ENCODE measurements around the gene RDH13. TPM values are rescaled to one million over a fixed set of nuclear protein-coding genes. Genes with fewer than 3 reads are reported as not detected.
"Not testable (repeated sequence)": the region's sequence is repeated elsewhere in the genome, so short reads cannot be mapped to it uniquely, and the experiment has no call there.

RDH13 gene, protein sequence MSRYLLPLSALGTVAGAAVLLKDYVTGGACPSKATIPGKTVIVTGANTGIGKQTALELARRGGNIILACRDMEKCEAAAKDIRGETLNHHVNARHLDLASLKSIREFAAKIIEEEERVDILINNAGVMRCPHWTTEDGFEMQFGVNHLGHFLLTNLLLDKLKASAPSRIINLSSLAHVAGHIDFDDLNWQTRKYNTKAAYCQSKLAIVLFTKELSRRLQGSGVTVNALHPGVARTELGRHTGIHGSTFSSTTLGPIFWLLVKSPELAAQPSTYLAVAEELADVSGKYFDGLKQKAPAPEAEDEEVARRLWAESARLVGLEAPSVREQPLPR
- polyA plus RNA-seq (2013, experiment 1 of 4), result 9.8 TPM
- 8.7 TPM for polyA plus RNA-seq (2013, experiment 2 of 4)
- polyA plus RNA-seq (2013, experiment 3 of 4), result 6.6 TPM
- 7.1 TPM for polyA plus RNA-seq (2013, experiment 4 of 4)

DNA sequence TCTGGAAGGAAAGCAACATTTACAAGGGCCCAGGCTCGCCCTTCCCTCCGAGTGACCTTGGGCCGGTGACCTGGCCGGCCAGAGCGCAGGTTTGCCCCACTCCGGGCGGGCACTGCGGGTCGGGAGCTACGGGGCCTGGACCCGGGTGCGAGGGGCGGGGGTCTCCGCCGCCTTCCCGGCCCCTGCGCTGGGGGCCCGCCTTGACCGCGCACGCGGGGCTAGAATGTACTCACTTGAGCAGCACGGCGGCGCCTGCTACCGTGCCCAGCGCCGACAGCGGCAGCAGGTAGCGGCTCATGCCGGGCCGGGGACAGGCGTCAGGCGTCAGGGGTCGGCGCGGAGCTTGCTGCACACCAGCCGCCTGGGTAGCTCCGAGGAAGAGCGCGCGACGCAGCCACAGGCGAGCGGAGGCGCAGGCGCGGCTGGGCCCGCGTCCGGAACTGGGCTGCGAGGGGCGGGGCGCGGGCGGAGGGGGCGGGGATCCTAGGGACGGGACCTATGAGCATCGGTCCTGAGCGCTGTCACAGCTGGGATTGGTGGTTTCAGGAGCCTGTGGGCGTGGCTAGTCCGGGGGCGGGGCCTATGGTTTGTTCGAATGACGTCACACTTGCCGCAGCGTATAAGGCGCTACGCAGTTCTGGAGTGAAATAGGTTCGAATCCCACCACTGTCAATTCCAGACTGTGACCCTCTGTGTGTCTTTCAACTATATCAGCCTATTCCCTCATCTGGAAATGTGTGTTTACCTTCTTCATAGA lies at the start of gene RDH13:
Gene RDH13 (minus strand): TSS at position 414 of the 757 bp plus-strand sequence. CDS start 116 bp downstream, at position 298.
- H3K9me3 ChIP-seq (ENCODE audit: control insufficient read depth, low read length), result no peaks in the 10 kb centered on the region
- H3K4me1 ChIP-seq (ENCODE audit: control insufficient read depth, insufficient read depth, low read length), result peaks cover 8% of the 10 kb centered on the region
- H3K27me3 ChIP-seq (ENCODE audit: control insufficient read depth, insufficient read depth, low read length, poor library complexity, severe bottlenecking), result peaks cover 50% of the 10 kb centered on the region
- H3K27ac ChIP-seq (ENCODE audit: insufficient read depth, low read depth, low read length, poor library complexity, severe bottlenecking), result no peak within 1 kb of the TSS
- H3K36me3 ChIP-seq (ENCODE audit: control insufficient read depth, insufficient read depth, low read length), result no peaks in the 10 kb centered on the region
- WGBS, 2 experiments, result 1% methylated on average over 70 of the region's 70 CpGs
- H3K4me3 ChIP-seq (ENCODE audit: insufficient read depth, low read depth, low read length), result peak within 1 kb of the TSS; percentile 78

DNA sequence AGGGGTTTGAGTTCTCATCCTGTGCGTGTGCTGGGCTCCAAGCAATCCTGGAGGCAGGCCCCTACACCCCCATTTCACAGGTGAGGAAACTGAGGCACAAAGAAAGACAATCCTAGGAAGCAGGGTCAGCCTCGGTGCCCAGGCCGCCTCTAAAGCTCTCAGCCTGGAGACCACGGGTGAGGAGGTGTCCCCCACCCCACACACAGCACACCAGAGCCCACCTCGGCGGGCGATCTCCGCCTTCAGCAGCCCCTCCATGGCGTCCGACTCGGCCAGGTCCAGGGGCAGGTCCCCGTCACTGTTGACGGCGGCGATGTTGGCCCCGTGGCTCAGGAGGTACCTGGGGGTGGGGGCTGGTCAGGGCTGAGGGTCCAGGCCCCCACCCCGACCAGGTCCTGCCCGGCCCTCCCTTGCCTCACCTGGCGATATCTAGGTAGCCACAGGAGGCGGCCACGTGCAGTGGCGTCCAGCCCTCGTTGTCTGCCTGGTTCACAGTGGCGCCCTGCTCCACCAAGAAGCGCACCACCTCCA lies 49.4 kb upstream of the RDH13 start:
- H3K36me3 ChIP-seq (ENCODE audit: control insufficient read depth, insufficient read depth, low read length), result no peaks in the 10 kb centered on the region
- H3K4me3 ChIP-seq (ENCODE audit: insufficient read depth, low read depth, low read length), result no peak overlapping the region
- WGBS, 2 experiments, result 96 to 97% methylated on average over 25 of the region's 25 CpGs
- no peak overlapping the region for H3K27ac ChIP-seq (ENCODE audit: insufficient read depth, low read depth, low read length, poor library complexity, severe bottlenecking)
- H3K27me3 ChIP-seq (ENCODE audit: control insufficient read depth, insufficient read depth, low read length, poor library complexity, severe bottlenecking), result no peaks in the 10 kb centered on the region
- H3K4me1 ChIP-seq (ENCODE audit: control insufficient read depth, insufficient read depth, low read length), result peaks cover 23% of the 10 kb centered on the region
- H3K9me3 ChIP-seq (ENCODE audit: control insufficient read depth, low read length), result no peaks in the 10 kb centered on the region

DNA sequence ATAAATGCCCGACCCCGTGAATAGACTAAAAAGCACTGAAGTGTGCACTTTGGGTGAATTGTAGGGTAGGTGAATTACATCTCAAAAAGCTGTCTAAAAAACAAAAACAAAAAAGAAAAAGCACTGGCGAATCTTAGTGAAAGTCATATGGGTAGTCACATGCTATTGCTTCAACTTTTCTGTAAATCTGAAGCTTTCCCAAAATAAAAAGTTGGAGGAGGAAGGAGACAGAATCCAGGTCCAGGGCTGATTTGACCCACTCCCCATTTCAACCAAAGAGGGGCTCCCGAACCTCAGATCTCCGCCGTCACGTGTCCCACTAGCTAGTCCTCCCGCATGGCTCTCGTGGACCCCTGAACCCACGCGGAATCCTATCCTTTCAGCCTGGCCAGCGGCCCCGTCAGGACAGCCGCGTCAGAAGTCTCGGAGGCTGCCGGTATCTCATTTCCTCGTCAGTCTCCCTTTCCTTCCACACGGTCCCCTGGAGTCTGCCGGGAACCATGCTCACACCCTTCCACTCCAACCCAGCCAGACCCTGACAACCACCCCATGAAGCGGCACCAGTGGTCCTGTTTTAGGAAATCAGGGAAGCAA lies 48.4 kb upstream of the RDH13 start:
- H3K27me3 ChIP-seq (ENCODE audit: control insufficient read depth, insufficient read depth, low read length, poor library complexity, severe bottlenecking), result no peaks in the 10 kb centered on the region
- H3K36me3 ChIP-seq (ENCODE audit: control insufficient read depth, insufficient read depth, low read length), result no peaks in the 10 kb centered on the region
- 92 to 95% methylated on average over 21 of the region's 21 CpGs for WGBS, 2 experiments

DNA sequence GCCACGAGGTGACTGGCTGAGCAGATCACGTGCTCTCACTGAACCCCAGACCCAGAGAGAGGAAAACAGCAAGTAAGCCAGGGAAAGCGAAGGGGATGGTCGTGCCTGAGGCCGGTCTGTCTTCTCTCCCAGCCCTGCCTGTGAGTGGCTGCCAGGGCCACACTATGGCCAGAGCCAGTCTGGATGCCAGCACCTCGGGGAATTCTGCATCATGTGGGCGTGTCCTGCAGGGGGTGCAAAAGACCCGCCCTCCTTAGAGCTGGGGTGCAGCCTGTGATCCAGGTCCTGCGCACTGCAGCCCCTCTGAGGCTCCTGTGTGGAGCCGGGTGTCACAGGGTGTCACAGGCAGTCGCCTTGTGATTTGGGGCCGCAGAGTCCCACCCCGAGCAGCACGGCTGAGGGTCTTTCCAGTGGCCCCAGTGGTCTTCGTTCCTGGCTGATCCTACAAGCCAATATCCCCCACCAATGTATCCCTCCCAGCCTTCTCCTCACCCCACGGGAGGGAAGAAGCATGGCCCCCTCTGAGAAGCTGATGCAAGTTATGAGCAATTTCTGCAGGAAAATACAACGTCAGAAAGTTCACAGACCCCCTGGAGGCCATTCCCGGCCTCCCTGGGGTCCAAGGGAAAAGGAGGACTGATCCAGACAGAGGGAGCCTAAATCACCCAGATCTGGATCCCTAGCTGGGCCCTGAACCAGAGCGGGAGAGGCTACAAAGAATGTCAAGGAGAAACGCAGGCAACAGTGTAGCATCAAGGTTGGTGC lies 46.8 kb upstream of the RDH13 start:
- Histone ChIP-seq H3K27ac (ENCODE audit: insufficient read depth, low read depth, low read length, poor library complexity, severe bottlenecking) (no peak overlapping the region), H3K4me3 (ENCODE audit: insufficient read depth, low read depth, low read length) (no peak overlapping the region), H3K36me3 (ENCODE audit: control insufficient read depth, insufficient read depth, low read length) (no peaks in the 10 kb centered on the region), H3K9me3 (ENCODE audit: control insufficient read depth, low read length) (no peaks in the 10 kb centered on the region), H3K27me3 (ENCODE audit: control insufficient read depth, insufficient read depth, low read length, poor library complexity, severe bottlenecking) (no peaks in the 10 kb centered on the region), H3K4me1 (ENCODE audit: control insufficient read depth, insufficient read depth, low read length) (peaks cover 14% of the 10 kb centered on the region)
- 89 to 92% methylated on average over 20 of the region's 20 CpGs for WGBS, 2 experiments

More for the DNA sequence above, 48.4 kb upstream of the RDH13 start:
- Histone ChIP-seq H3K4me3 (ENCODE audit: insufficient read depth, low read depth, low read length) (no peak overlapping the region), H3K27ac (ENCODE audit: insufficient read depth, low read depth, low read length, poor library complexity, severe bottlenecking) (no peak overlapping the region), H3K4me1 (ENCODE audit: control insufficient read depth, insufficient read depth, low read length) (peaks cover 23% of the 10 kb centered on the region), H3K9me3 (ENCODE audit: control insufficient read depth, low read length) (no peaks in the 10 kb centered on the region)

DNA sequence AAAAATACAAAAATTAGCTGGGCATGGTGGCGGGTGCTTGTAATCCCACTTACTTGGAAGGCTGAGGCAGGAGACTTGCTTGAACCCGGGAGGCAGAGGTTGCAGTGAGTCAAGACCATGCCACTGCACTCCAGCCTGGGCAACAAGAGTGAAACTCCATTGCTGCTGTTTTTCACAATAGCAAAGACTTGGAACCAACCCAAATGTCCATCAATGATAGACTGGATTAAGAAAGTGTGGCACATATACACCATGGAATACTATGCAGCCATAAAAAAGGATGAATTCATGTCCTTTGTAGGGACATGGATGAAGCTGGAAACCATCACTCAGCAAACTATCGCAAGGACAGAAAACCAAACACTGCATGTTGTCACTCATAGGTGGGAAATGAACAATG lies 44.3 kb upstream of the RDH13 start:
- not testable (repeated sequence) for H3K27ac ChIP-seq (ENCODE audit: insufficient read depth, low read depth, low read length, poor library complexity, severe bottlenecking); H3K4me1 ChIP-seq (ENCODE audit: control insufficient read depth, insufficient read depth, low read length); H3K4me3 ChIP-seq (ENCODE audit: insufficient read depth, low read depth, low read length); H3K36me3 ChIP-seq (ENCODE audit: control insufficient read depth, insufficient read depth, low read length); H3K9me3 ChIP-seq (ENCODE audit: control insufficient read depth, low read length); H3K27me3 ChIP-seq (ENCODE audit: control insufficient read depth, insufficient read depth, low read length, poor library complexity, severe bottlenecking)
- WGBS, 2 experiments, result 95 to 96% methylated on average over 2 to 3 of the region's 3 CpGs

DNA sequence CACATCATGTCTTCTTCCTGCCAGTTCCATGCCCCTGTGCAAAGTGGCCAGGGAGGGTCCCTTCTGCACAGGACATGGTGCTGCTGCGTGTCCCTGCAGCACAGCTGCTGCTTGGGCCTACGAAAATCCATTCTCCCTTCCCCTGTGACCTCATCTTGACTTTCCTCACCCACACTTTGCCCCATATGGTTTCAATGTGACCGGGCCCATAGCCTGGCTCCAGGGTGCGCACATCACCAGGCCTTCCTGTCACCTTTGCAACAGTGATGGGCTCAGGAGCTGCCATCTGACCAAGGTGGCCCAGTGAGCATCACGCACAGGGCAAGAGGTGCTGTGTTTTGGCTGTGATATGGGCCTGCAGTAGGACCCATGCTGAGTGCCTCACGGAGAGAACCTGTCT lies 43.6 kb upstream of the RDH13 start:
- H3K36me3 ChIP-seq (ENCODE audit: control insufficient read depth, insufficient read depth, low read length), result peaks cover 9% of the 10 kb centered on the region

DNA sequence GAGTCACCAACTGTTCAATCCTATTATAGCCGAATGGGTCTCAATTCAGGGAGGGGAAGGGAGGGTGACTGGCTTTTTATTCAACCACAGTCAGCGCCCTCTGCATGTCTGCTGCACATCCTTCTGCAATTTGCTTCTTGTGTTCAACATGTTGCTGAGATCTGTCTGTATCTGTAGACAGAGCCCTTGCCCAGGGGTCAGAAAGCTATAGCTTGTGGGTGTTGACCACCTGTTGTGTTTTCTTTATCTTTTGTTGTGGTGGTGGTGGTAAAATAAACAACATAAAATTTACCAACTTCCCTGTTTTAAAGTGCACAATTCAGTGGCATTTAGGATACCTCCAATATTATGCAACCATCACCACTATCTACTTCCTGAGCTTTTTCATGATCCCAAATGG lies 42.3 kb upstream of the RDH13 start:
- Histone ChIP-seq H3K27ac (ENCODE audit: insufficient read depth, low read depth, low read length, poor library complexity, severe bottlenecking) (no peak overlapping the region), H3K9me3 (ENCODE audit: control insufficient read depth, low read length) (no peaks in the 10 kb centered on the region), H3K4me3 (ENCODE audit: insufficient read depth, low read depth, low read length) (no peak overlapping the region), H3K4me1 (ENCODE audit: control insufficient read depth, insufficient read depth, low read length) (no peaks in the 10 kb centered on the region), H3K27me3 (ENCODE audit: control insufficient read depth, insufficient read depth, low read length, poor library complexity, severe bottlenecking) (no peaks in the 10 kb centered on the region), H3K36me3 (ENCODE audit: control insufficient read depth, insufficient read depth, low read length) (peaks cover 9% of the 10 kb centered on the region)
- WGBS, 2 experiments, result 93 to 96% methylated on average over 2 of the region's 2 CpGs

More for the DNA sequence above, 43.6 kb upstream of the RDH13 start:
- no peak overlapping the region for H3K4me3 ChIP-seq (ENCODE audit: insufficient read depth, low read depth, low read length)
- H3K27me3 ChIP-seq (ENCODE audit: control insufficient read depth, insufficient read depth, low read length, poor library complexity, severe bottlenecking), result no peaks in the 10 kb centered on the region
- no peak overlapping the region for H3K27ac ChIP-seq (ENCODE audit: insufficient read depth, low read depth, low read length, poor library complexity, severe bottlenecking)
- H3K4me1 ChIP-seq (ENCODE audit: control insufficient read depth, insufficient read depth, low read length), result no peaks in the 10 kb centered on the region
- WGBS, 2 experiments, result 95 to 96% methylated on average over 6 of the region's 6 CpGs
- H3K9me3 ChIP-seq (ENCODE audit: control insufficient read depth, low read length), result no peaks in the 10 kb centered on the region

DNA sequence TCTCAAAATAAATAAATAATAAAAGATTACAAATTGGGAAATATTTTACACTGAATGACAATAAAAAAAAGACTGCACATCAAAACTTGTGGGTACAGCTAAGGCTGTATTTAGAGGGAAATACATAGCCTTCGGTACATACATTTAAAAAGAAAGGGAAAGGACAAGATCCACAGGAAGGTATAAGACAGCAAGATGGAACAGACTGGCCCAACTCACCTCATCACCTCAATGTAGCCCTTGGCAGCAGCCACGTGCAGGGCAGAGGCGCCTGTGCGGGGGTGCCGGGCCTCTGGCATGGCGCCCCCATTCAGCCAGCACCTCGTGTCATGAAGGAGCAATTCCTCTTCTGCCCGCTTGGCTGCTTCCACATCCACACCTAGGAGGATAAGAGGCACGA lies 40.2 kb upstream of the RDH13 start:
- 94 to 97% methylated on average over 9 of the region's 9 CpGs for WGBS, 2 experiments
- Histone ChIP-seq H3K9me3 (ENCODE audit: control insufficient read depth, low read length) (no peaks in the 10 kb centered on the region), H3K27ac (ENCODE audit: insufficient read depth, low read depth, low read length, poor library complexity, severe bottlenecking) (no peak overlapping the region), H3K4me3 (ENCODE audit: insufficient read depth, low read depth, low read length) (no peak overlapping the region), H3K4me1 (ENCODE audit: control insufficient read depth, insufficient read depth, low read length) (no peaks in the 10 kb centered on the region), H3K36me3 (ENCODE audit: control insufficient read depth, insufficient read depth, low read length) (peaks cover 9% of the 10 kb centered on the region), H3K27me3 (ENCODE audit: control insufficient read depth, insufficient read depth, low read length, poor library complexity, severe bottlenecking) (no peaks in the 10 kb centered on the region)

DNA sequence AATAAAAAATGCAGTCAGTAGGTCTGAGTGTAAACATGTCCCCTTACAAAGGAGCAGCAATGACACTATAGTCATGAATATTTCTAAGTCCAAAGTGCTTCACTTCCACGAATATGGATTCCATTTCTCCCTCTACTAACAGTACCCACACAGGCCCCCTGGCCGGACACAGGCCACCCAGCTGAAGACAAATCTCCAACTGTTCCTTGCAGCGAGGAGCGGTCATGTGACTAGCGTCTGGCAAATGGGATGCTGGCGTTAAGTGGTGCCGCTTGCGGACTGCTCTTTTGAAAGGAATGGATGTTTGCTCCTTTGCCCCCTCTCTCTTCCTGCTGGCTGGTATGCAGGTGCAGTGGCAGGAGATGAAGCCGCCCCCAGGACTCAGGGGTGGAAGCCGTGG lies 38.3 kb upstream of the RDH13 start:
- Histone ChIP-seq H3K27me3 (ENCODE audit: control insufficient read depth, insufficient read depth, low read length, poor library complexity, severe bottlenecking) (no peaks in the 10 kb centered on the region), H3K27ac (ENCODE audit: insufficient read depth, low read depth, low read length, poor library complexity, severe bottlenecking) (no peak overlapping the region), H3K4me1 (ENCODE audit: control insufficient read depth, insufficient read depth, low read length) (no peaks in the 10 kb centered on the region), H3K36me3 (ENCODE audit: control insufficient read depth, insufficient read depth, low read length) (peaks cover 9% of the 10 kb centered on the region), H3K4me3 (ENCODE audit: insufficient read depth, low read depth, low read length) (no peak overlapping the region), H3K9me3 (ENCODE audit: control insufficient read depth, low read length) (no peaks in the 10 kb centered on the region)
- WGBS, 2 experiments, result 86% methylated on average over 10 of the region's 10 CpGs
